Measurements from ENCODE around the gene SART1.

Gene SART1

DNA sequence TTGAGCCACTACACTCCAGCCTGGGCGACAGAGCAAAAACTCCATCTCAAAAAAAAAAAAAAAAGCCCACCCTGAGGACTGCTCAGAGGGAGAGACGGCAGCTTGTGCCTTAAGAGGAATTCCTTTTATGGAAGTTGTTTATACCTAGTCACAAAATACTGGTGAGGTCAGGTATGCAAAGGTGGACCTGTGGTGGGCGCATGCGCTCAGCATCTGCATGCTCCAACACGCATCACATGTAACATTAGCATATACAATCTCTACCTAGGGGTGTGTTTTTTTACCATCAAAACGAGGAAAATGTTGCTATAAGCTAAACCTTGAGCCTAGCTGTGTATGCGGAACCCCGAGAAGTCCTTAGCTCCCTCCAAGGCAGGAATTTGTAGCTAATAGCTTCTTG is 6.8 kb upstream of the SART1 start:
- TF ChIP-seq CTCF (IDR thresholded peaks at IDR 0.05; ENCODE audit: low read depth, low read length), result no peak

GRCh38 chr11:65958291-65958690 is 3.2 kb upstream of the SART1 start:
- no peak overlapping the region for H3K4me3 ChIP-seq (ENCODE audit: low read depth, low read length)
- TF ChIP-seq CTCF (IDR thresholded peaks at IDR 0.05; ENCODE audit: low read depth, low read length), result no peak

More for the DNA sequence above, 6.8 kb upstream of the SART1 start:
- no peak overlapping the region for H3K4me3 ChIP-seq (ENCODE audit: low read depth, low read length)

DNA sequence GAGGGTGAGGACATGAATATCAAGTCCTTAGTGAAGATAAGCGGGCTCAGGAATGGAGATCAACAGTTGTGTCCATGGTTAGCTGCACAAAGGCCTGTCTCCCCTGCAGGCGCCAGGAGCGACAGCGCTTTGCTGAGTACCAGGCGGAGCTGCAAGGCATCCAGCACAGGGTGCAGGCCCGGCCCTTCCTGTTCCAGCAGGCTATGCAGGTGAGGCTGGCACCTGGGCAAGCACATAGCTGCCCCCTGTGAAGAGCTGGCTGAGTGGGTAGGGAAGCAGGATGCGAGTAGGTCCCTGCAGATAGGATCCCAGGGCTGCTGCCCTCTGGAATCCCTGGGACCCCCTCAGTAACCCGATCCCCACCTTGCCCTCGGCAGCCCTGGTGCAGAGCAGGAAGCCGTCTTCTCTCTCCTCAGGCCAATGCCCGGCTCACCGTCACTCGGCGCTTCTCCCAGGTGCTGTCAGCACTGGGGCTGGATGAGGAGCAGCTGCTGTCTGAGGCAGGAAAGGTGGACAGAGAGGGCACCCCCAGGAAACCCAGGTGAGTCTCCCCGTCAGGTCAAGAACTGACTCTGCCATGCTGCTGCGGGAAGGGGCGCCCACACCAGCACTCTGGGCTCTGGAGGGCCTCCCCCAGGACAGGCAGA is 2.6 kb upstream of the SART1 start:
- TF ChIP-seq CTCF (IDR thresholded peaks at IDR 0.05; ENCODE audit: low read depth, low read length), result no peak
- no peak overlapping the region for H3K4me3 ChIP-seq (ENCODE audit: low read depth, low read length)

DNA sequence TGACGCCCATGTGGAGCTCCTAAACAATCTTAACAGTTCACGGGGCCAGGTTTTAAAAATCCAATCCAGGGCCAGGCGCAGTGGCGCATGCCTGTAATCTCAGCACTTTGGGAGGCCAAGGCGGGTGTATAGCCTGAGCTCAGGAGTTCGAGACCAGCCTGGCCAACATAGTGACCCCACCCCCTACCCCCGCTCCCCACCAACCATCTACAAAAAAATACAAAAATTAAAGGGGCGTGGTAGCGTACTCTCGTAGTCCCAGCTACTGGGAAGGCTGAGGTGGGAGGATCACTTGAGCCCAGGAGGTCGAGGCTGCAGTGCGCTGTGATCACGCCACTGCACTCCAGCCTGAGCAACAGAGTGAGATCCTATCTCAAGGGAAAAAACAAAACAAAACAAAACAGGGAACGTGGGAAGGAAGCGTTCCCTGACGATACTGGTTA is 689 bp upstream of the SART1 start:
- H3K4me3 ChIP-seq (ENCODE audit: low read depth, low read length), result peak overlapping the region; percentile 92
- no peak for TF ChIP-seq CTCF (IDR thresholded peaks at IDR 0.05; ENCODE audit: low read depth, low read length)

GRCh38 chr11:65962141-65962564 is 619 bp downstream of the SART1 start:
- TF ChIP-seq CTCF (IDR thresholded peaks at IDR 0.05; ENCODE audit: low read depth, low read length), result no peak

GRCh38 chr11:65964906-65965305 is 3.4 kb downstream of the SART1 start:
- H3K4me3 ChIP-seq (ENCODE audit: low read depth, low read length), result no peak overlapping the region
- TF ChIP-seq CTCF (IDR thresholded peaks at IDR 0.05; ENCODE audit: low read depth, low read length), result no peak

More at GRCh38 chr11:65962141-65962564, 619 bp downstream of the SART1 start:
- H3K4me3 ChIP-seq (ENCODE audit: low read depth, low read length), result peak overlapping the region; percentile 92

DNA sequence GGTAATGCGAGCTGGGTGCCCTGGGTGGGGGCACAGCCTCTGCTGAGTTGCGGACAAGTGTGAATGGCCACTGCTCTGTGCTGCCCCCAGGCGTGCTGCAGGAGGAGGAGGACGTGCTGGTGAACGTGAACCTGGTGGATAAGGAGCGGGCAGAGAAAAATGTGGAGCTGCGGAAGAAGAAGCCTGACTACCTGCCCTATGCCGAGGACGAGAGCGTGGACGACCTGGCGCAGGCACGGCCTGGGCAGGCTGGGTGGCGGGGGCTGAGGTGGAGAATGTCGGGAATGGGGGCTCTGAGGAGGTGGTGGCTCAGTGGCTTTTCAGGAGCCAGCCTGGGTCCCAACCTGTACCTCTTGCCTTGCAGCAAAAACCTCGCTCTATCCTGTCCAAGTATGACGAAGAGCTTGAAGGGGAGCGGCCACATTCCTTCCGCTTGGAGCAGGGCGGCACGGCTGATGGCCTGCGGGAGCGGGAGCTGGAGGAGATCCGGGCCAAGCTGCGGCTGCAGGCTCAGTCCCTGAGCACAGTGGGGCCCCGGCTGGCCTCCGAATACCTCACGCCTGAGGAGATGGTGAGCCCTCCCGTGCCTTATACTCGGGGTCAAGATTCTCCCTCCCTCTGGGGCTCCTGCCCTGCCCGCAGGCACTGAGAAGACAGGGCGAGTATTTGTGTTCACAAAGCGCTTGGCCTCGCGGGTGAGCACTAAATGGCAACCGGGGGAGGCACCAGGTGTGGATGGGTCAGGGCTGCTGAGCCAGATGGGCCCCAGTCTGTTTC is 4.6 kb downstream of the SART1 start:
- no peak for TF ChIP-seq CTCF (IDR thresholded peaks at IDR 0.05; ENCODE audit: low read depth, low read length)
- no peak overlapping the region for H3K4me3 ChIP-seq (ENCODE audit: low read depth, low read length)

Measured in WI38 (cell line).